NCI-H226 (cell line): Measurements from ENCODE around the gene MCAT.
"Not testable (repeated sequence)": the region's sequence is repeated elsewhere in the genome, so short reads cannot be mapped to it uniquely, and the experiment has no call there.

Experiments used
- DNase-seq: peaks from one replicate; pipeline ENCODE4 v3.0.0-alpha.2; 2015

The MCAT gene

DNA sequence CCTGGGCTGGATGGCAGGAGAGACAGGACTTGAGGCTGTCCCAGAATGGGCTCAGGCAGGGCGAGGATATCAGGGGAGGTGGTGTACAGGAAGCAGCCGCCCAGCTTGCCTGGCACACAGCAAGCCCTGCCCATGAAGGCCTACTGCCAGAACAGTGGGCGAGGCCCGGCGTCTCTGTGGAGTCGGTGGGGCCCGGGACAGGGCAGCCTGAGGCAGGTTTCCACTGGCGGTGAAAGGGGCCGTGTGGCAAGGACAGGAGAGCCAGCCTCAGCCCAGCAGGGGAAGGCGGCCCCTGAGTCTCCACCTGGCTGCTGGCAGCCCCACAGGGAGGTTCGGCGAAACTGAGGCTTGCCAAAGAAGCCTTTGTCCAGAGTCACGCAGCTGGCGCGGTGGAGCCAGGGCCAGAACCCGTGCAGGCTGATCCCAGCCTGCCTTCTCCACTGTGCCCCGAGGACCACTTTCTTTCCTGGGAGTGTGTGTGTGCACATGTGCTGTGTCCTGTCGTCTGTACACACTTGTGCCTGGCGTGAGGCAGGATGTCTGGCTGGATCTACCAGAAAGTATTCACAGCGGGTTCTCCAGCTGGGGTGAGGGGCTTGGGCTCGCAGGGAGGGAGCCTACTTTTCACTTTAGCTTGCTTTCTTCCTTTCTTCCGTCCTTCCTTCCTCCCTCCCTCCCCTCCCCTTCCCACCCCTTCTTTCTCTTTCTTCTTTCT, 9.3 kb upstream of the MCAT start:
- DNase-seq, result peak; percentile 53

DNA sequence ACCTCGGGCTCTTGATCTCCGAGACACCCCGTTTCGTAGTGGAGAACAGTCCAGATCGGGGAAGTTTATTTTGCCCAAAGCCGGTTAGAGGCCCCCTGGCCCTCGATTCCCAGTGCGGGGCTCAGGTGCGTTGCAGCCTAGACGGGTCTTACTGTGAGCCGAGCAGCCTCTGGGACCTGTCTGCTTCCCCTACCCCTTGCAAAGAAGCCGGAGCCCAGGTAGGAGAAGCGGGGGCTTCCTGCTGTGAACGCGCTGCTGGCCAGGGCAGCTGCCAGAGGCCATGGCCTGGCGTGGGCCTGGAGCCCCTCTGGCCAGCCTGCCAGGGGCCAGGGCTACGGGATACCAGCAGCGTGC, 8.8 kb upstream of the MCAT start:
- no peak for DNase-seq

DNA sequence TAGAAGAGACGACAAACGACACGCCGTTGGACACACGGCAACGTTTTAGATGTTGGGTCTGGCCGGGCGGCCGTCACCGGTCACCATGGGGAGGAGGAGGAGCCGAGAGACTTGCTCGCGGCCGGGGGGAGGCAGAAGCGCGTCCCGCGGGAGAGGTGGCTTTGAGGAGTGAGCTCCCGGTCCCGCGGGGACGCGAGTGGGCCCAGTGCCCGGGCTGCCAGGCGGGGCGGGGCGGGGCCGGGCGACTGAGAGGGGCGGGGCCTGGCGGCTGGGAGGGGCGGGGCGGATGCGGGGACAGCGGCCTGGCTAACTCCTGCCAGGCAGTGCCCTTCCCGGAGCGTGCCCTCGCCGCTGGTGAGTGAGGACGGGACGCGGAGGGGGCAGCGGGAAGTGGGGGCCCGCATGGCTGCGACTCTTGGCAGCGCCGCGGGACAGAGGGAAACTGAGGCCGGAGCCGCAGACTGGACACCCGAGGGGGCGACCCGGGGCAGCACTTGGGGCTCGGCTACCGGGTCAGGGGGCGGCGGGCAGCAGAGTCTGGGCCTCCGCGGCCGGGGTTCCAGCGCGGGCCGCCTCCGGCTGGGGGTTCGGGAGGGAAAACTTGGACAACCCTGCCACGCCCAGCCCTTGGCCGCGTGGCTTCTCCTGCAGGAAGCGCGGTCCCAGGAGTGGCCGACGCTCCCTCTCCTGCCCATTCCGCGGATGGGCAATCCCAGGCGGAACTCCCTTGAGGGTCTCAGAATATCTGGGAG, 8.2 kb upstream of the MCAT start, which contains the start of gene TSPO:
Gene TSPO, plus strand, starts transcription at position 309 of the 752 bp plus-strand sequence. CDS start 7,680 bp downstream, outside the sequence.
- no peak for DNase-seq

DNA sequence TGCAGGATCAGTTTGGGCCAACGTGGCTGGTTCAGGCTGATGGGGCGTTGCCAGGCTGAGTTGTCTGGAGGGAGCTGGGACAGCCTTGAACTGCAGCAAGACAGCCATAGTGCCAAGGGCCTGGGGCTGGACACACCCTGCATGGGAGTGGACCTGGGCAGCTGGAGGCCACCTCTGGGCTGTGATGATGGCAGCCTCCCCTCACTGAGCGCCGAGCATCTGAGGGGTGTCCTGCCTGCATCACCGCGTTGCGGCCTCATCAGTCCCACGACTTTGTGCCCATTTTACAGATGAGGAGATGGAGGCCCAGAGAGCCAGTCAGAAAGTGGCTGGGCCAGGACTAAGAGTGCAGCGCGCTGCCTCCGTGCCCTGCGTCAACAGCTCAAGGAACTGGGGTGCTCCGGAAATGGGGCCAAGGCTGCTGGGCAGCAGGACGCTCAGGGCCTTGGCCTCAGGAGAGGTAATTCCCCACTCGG, 7.6 kb upstream of the MCAT start:
- DNase-seq, result no peak

DNA sequence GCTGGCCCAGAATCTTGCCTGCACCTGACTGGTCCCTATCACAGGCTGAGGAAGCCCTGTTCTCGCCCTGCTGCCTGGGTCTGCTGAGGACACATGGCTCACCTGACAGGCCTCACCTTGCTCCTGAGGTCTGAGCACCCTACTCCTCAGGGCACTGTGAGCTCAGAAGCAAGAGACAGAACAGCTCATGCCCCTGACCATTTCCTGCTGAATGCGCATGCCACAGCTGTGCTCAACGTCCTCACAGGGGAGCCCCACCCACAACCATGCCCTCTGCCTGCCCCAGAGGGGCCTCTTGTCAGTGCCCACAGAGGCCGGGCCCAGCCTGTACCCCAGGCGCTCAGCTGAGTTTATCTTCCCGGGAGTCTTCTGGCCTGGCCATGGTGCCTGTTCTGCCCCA, 5.4 kb upstream of the MCAT start:
- no peak for DNase-seq

DNA sequence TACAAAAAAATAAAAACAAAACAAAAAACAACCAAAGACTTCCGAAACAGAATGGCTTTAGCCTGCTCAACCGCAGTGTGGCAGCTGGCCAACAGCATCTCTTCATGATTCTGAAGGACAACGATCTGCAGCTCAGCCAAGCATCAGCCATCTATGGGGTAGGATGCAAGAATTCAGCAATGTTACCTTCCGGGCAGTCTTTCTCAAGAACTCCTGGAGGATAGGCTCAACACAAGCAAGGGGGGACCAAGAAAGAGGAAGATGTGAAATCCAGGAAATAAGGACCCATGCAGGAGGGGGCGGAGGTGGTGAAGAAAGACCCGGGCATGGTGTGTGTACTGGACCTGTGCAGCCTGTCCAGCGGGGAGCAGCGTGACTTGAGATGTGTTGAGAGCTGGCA, 4.6 kb upstream of the MCAT start:
- no peak for DNase-seq

DNA sequence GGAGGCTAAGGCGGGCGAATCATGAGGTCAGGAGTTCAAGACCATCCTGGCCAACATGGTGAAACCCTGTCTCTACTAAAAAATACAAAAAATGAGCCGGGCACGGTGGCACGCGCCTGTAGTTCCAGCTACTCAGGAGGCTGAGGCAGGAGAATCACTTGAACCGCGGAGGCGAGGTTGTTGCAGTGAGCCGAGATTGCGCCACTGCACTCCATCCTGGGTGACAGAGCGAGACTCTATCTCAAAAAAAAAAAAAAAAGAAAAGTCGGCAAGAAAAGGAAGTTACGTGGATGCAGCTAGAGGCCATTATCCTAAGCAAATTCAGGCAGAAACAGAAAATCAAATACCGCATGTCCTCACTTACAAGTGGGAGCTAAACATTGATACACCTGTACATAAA, 3.1 kb upstream of the MCAT start:
- DNase-seq, result not testable (repeated sequence)

DNA sequence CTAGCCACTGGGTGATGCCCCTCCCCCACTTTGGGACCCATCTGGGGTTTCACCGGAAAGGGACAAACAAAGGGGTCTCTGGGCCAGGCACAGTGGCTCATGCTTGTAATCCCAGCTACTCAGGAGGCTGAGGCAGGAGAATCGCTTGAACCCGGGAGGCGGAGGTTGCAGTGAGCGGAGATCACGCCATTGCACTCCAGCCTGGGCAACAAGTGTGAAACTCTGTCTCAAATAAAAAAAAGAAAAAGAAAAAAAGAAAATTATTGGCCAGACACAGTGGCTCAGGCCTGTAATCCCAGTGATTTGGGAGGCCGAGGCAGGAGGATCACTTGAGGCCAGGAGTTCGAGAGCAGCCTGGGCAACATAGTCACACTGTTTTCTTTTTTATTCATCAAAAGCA, 2.2 kb upstream of the MCAT start:
- not testable (repeated sequence) for DNase-seq

DNA sequence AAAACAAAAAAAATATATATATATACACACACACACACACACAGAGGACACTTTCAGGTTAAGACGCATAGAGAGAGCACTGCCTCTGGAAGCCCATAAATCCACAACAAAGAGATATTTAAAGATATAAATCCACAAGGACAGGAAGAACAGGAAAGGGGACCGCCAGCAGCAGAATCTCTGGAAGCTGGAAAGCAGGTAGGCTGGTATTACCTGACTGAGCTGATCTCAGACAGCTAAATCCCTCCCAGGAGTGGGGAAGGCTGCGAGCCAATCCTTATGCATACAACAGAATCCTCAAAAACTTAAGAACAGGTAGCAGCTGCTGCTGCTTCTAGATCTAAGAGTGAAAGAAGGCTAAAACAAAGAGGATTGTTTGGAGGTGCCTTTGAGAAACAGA, 1.8 kb upstream of the MCAT start:
- no peak for DNase-seq

DNA sequence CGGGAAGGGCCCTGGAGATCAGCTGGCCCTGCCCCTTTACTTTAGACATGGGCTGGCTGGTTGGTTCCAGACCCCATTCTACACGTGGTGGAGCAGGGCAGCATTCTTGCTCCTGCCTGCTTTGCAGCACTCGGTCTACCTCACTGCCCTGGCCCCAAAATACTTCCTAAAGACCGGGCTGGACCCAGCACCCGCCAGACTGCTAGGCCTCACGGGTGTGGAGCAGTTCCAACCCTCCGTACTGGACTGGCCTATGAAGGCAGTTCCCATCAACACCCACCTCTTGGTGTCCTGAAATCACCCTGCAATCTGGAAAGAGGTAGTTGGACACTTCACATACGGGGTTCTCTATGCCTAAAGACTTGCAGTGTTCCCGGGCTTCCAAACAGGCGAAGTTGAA, 6.4 kb downstream of the MCAT start:
- DNase-seq, result no peak

DNA sequence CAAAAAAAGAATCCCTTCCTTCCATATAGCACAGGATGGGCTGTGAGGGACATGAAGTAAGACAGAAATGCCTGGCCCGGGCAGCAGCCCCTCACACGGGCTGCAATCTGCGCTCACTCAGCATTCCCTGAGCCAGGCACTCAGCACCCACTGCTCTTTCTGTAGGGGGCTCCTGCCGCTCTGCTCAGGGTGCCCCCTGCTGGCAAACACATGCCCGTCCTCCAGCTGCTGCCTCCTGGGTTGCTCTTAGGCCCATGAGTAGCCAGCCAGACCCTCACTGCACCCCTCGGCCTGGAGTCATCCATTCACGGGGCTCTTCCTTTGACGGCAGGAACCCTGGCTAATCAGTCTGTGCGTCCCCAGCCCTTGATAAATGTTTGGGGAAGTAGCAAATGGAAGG, 6.9 kb downstream of the MCAT start:
- no peak for DNase-seq

DNA sequence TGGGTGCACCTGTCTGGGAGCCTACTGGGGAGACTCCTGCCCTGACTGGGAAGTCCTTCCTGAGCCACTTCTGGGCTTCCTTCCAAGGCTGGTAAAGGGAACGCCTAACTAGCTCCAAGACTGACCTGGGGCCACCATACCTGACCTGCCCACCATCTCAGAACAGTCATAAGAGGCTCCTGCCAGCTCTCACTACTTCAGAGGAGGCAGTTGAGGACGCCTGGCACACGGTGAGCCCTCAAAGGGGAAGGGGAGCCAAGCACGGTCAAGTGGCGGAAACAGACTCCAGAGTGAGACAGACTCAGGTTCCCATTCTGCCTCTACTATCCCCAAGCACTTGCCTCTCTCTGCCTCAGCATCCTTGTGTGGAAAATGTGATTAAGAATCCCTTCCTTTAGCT, 7.6 kb downstream of the MCAT start:
- no peak for DNase-seq

DNA sequence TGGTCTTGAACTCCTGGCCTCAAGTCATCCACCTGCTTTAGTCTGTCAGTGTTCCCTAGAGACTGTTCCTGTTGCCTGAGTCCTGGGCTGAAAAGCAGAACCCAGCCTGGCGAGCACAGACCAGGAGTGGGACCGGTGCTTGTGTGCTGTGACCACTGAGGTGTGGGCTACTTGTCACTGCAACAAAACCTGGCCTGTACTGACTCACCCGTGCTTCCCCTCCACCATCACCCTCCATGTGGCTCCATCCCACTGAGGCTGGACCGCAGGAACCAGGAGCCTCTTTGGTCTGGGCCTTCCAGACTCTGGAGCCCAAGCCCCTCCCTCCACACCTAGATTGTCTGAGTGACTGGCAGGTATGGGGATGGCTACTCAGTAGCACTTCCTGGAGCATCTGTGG, 8.6 kb downstream of the MCAT start:
- DNase-seq, result no peak

DNA sequence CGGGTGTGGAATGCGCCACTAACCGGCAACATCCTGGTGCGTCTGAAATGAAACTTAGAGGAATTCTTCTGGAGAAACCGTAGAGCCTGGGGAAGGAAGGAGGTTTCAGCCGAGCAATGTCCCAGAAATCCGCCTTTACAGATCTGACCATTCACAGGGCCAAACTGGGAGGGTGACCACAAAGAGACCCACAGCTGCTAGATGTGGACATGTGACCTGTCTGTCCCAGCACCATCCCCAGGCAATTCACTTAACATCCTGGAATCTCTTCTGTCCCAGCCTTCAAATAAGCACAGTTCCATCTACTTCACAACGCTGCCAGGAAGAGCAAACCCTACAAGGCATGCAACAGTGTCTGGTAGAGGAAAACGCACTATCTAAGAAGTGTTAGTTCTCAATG, 9.8 kb downstream of the MCAT start:
- DNase-seq, result no peak

DNA sequence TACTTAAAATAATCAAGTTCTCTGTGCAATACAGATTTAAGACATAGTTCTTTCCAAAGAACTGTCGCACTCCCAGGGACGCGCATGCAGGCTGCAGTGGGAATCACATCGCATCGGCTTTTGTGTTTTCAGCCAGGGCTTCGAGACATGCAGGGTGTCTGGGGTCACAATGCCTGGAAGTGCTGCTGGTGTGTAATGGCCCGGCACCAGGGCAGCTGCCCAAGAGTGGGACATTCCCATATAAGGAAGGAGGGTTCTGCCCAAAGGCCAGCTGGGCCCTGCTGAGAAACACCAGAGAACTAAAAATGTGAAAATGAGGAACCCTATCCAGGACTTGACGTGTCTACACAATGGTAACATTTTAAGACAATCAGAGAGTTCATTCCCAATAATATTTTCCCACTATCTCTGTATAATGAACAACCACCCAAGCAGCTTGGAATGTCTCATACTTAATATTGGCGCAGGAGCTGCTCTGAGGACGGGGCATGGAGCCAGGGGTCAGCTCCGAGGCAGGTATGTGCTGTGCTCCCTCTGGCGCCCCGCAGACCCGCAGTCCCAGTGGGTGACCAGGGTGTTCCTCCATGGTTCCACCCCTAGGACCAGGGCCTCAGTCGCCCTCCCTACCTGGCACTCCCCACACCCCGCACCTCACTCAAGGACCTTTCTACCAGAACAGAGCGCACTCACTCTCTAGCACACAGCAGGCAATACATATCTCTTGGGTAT, 11.3 kb downstream of the MCAT start:
- no peak for DNase-seq

DNA sequence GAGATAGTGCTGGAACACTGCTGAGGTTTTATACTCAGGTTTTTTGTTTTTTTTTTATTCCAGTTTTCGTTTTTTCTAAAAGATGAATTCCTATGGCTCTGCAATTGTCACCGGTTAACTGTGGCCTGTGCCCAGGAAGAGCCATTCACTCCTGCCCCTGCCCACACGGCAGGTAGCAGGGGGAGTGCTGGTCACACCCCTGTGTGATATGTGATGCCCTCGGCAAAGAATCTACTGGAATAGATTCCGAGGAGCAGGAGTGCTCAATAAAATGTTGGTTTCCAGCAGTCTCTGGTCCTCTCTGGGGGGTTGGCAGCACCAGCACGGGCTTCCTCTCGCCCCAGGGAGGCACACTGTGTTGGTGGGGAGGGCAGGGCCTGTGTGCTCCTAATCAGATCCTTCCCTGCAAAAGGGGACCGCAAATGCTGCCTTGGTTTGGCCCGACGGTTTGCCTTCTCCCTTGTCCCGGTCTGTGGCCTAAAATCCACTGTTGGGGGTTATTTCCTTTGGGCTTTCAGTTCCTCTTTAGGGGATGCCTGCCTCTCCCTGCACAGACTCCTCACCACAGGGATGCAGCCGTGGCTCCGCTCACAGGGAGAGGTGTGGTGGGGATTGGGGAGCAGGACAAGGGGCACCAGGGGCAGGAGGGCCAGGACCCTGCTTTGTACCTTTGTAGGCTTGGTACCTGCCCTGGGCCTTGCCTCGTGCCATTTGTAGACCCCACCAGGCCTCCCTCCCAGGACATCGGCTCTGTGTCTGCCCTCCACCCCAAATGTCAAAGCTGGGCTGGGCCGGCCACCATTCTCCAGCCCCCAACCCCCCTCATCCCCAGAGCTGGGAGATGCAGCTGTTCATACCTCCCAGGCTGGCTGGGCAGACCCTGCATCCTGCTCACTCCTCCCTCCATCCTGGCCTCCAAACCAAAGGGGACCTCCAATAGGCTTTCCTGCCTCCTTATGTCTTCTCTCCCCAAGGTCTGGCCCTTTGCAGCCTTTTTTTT, 13.5 kb downstream of the MCAT start:
- no peak for DNase-seq

DNA sequence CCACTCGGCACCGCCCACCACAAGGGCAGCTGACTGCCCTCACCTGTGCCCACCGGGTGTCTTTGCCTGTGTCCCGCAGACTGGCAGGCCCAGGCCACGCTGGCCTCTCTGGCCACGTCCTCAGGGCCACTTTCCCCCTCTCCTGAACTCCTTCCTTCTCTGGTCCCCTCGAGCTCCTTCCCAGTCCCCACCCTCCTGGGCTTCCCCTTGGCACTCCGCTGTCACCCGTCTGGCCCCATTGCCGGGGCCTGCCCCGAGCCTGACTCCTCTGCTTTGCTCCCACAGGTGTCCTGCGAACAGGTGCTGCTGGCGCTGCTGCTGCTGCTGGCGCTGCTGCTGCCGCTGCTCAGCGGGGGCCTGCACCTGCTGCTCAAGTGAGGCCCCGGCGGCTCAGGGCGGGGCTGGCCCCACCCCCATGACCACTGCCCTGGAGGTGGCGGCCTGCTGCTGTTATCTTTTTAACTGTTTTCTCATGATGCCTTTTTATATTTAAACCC, 14.2 kb downstream of the MCAT start:
- no peak for DNase-seq

DNA sequence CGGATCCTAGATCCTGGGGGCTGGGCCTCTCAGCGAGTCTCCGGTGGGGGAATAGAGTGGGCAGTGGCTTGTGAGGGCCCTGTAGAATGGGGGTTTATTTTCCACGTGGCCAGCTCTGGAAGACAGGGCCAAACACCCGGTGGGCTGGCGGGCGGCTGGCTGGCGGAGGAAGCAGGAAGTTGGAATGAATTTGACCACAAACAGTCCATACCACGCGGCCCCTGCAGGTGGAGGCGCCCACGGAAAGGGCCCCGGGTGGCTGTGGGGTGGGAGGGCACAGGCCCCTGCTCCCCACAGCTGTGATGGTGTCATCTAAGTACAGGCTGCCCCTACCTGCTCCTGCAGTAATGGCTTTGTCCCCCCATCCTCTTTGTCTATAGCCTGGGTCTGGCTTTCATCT, 15.1 kb downstream of the MCAT start:
- DNase-seq, result no peak

DNA sequence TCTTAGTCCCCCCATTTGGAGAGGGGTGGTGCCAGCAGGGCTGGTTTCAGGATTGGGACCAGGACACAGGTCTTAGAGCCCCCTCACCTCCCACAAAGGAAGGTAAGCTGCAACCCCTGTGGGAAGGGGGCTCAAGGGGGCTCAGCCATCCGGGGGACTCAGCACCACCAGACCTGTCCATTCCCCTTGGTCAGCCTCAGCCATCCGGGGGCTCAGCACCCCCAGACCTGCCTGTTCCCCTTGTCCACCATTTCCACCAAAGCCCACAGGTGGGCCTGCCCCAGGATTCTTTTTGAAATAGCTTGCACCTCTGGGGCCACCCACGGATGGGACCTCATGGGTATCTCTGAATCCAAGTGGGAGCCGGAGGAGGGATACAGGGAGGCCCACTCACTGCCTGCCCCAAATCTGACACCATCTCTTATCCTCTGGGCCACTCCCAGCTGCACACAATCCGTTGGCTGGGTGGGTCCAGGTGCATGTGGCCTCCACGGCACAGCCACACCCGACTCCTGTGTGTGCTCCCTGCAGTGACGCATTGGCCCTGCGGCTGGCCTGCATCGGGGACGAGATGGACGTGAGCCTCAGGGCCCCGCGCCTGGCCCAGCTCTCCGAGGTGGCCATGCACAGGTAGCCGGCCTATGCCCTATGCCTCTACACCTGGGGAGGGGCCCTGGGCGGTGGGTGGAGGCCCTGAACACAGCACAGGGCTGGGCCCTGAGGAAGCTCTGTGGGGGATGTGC, 15.9 kb downstream of the MCAT start:
- no peak for DNase-seq

DNA sequence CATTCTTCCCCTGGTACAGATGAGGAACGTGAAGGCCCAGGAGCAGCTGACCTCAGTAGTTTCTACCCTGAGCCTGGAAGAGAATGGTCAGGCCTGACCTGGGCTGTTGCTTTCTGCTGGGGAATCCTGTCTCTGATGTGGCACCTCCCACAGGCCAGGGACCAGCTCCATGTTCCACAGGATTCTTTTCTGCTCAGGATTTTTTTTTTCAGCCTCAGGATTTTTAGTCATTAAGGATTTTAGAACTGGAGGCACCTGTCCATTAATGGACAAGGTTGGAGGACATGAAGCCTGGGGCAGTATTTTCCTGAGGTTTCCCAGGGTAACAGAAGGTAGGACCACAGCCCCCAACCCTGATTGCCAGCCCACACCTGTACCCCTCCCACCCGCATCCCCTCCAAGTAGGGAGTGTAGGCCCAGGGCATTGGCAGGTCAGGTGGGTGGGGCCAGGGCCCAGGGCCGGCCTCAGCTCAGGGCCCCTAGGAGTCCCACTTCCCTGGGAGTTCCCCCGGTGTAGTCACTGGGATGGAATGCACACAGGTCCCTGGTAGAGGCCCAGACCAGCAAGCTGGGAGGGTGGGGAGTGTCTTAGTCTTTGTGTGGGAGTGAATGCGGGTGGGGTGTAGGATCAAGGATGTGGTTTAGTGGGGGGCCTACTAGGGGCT, 16.6 kb downstream of the MCAT start:
- DNase-seq, result peak; percentile 89

DNA sequence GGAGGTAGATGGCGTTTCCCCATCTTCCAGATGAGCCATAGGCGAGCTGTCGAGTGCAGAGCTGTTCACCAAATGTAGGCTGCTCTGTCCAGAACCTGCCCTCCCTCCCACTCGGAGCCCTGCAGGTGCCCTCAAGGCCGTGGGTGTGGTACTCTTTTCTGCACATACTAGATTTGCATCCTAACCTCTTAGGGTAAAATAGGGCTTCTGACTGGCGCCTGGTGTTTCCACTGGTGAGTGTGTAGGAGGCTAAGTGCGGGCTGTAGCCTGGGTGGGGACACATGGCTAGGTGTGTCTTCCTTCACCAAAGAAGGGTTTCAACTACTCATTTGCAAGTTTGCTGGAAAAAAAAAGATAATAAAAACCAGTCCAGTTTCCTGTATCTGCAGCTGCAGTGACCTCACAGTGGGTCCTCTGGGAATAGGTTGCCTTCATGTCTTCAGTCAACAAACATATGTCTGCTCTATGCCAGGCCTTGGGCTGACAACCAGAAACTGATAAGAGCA, 24.2 kb downstream of the MCAT start:
- no peak for DNase-seq
